ENCODE measurements around the gene ZNF555. TPM values are rescaled to one million over a fixed set of nuclear protein-coding genes. Genes with fewer than 3 reads are reported as not detected.
"Not testable (repeated sequence)": the region's sequence is repeated elsewhere in the genome, so short reads cannot be mapped to it uniquely, and the experiment has no call there.

Gene ZNF555
- polyA plus RNA-seq, 3 donors: 12.5 to 14.1 (median 12.5) TPM

- DNase-seq (ENCODE audit: extremely low read depth in 1 of 11, low read depth in 9 of 11, low spot score in 4 of 11): no peak
These were observed 11.3 kb downstream of the ZNF555 start for GRCh38 chr19:2852598-2852997.

GRCh38 chr19:2853015-2853606 lies 11.8 kb downstream of the ZNF555 start:
- no peak for DNase-seq (ENCODE audit: extremely low read depth in 1 of 11, low read depth in 9 of 11, low spot score in 4 of 11)

GRCh38 chr19:2854849-2855248 lies 13.6 kb downstream of the ZNF555 start:
- no peak for DNase-seq (ENCODE audit: extremely low read depth in 1 of 11, low read depth in 9 of 11, low spot score in 4 of 11)

GRCh38 chr19:2856457-2857050 lies 15.3 kb downstream of the ZNF555 start:
- no peak for DNase-seq (ENCODE audit: extremely low read depth in 1 of 11, low read depth in 9 of 11, low spot score in 4 of 11)

GRCh38 chr19:2858864-2859263 lies 17.6 kb downstream of the ZNF555 start:
- DNase-seq (ENCODE audit: extremely low read depth in 1 of 11, low read depth in 9 of 11, low spot score in 4 of 11): no peak

GRCh38 chr19:2863816-2864215 lies 22.5 kb downstream of the ZNF555 start:
- no peak for DNase-seq (ENCODE audit: extremely low read depth in 1 of 11, low read depth in 9 of 11, low spot score in 4 of 11)

- no peak for DNase-seq (ENCODE audit: extremely low read depth in 1 of 11, low read depth in 9 of 11, low spot score in 4 of 11)
These were observed 24.2 kb downstream of the ZNF555 start for GRCh38 chr19:2865334-2866100.

GRCh38 chr19:2866495-2867024 lies 25.3 kb downstream of the ZNF555 start:
- no peak for DNase-seq (ENCODE audit: extremely low read depth in 1 of 11, low read depth in 9 of 11, low spot score in 4 of 11)

- peak in 2 of 11 donors; percentile 20 to 47 for DNase-seq (ENCODE audit: extremely low read depth in 1 of 11, low read depth in 9 of 11, low spot score in 4 of 11)
These were observed 26.0 kb downstream of the ZNF555 start, which contains the start of gene ZNF556 for GRCh38 chr19:2867025-2867991. Gene ZNF556, plus strand, starts transcription at chr19:2867335. Its CDS starts 87 bp downstream, at chr19:2867422.

- DNase-seq (ENCODE audit: extremely low read depth in 1 of 11, low read depth in 9 of 11, low spot score in 4 of 11): no peak
These were observed 28.3 kb downstream of the ZNF555 start for GRCh38 chr19:2869618-2870017.

GRCh38 chr19:2872175-2872574 lies 30.9 kb downstream of the ZNF555 start:
- not testable (repeated sequence) for DNase-seq (ENCODE audit: extremely low read depth in 1 of 11, low read depth in 9 of 11, low spot score in 4 of 11)

- no peak for DNase-seq (ENCODE audit: extremely low read depth in 1 of 11, low read depth in 9 of 11, low spot score in 4 of 11)
These were observed 36.4 kb downstream of the ZNF555 start for GRCh38 chr19:2877398-2878331.

- DNase-seq (ENCODE audit: extremely low read depth in 1 of 11, low read depth in 9 of 11, low spot score in 4 of 11): no peak
These were observed 42.6 kb downstream of the ZNF555 start for GRCh38 chr19:2883686-2884439.

- DNase-seq (ENCODE audit: extremely low read depth in 1 of 11, low read depth in 9 of 11, low spot score in 4 of 11): no peak
These were observed 44.5 kb downstream of the ZNF555 start for GRCh38 chr19:2885736-2886135.

GRCh38 chr19:2887391-2887914 lies 46.2 kb downstream of the ZNF555 start:
- DNase-seq (ENCODE audit: extremely low read depth in 1 of 11, low read depth in 9 of 11, low spot score in 4 of 11): peak in 10 of 11 donors; percentile 39 to 81 (median 58)

- no peak for DNase-seq (ENCODE audit: extremely low read depth in 1 of 11, low read depth in 9 of 11, low spot score in 4 of 11)
These were observed 47.5 kb downstream of the ZNF555 start for GRCh38 chr19:2888731-2889224.

- not testable (repeated sequence) for DNase-seq (ENCODE audit: extremely low read depth in 1 of 11, low read depth in 9 of 11, low spot score in 4 of 11)
These were observed 49.3 kb downstream of the ZNF555 start for GRCh38 chr19:2890531-2890930.

Measured in renal cortex interstitium (tissue), 11 donors.